SIG-M5 treated with dmso at 0.1 percent for 504 hours (cell line): ENCODE results near the gene PRDM12.

Source experiments
- DNase-seq: peaks from one replicate; lab custom pipeline; 2025; ENCODE audit not compliant: unreplicated experiment; lab: John Stamatoyannopoulos, UW

PRDM12 gene

GRCh38 chr9:130687615-130688014, 23.2 kb downstream of the PRDM12 start:
- DNase-seq, result no peak

GRCh38 chr9:130688072-130688471, 23.7 kb downstream of the PRDM12 start:
- DNase-seq, result no peak

- DNase-seq, result no peak
Observed at GRCh38 chr9:130689572-130689936, 25.2 kb downstream of the PRDM12 start.

- peak; percentile 84 for DNase-seq
Observed at GRCh38 chr9:130689937-130690700, 25.7 kb downstream of the PRDM12 start.

- DNase-seq, result no peak
Observed at GRCh38 chr9:130692321-130692720, 27.9 kb downstream of the PRDM12 start.

GRCh38 chr9:130693101-130693425, 28.7 kb downstream of the PRDM12 start:
- DNase-seq, result no peak

GRCh38 chr9:130693426-130694191, 29.2 kb downstream of the PRDM12 start, which contains the start of gene EXOSC2:
TSS of gene EXOSC2 (plus strand) at chr9:130693780. CDS start at chr9:130693792, 12 bp downstream.
- peak; percentile 95 for DNase-seq

GRCh38 chr9:130694205-130694604, 29.8 kb downstream of the PRDM12 start:
- peak; percentile 37 for DNase-seq

GRCh38 chr9:130696139-130696650, 31.8 kb downstream of the PRDM12 start:
- no peak for DNase-seq

- DNase-seq, result no peak
Observed at GRCh38 chr9:130696996-130697395, 32.6 kb downstream of the PRDM12 start.

- no peak for DNase-seq
Observed at GRCh38 chr9:130698514-130698913, 34.1 kb downstream of the PRDM12 start.

GRCh38 chr9:130699047-130699446, 34.7 kb downstream of the PRDM12 start:
- peak; percentile 56 for DNase-seq

GRCh38 chr9:130701059-130702022, 36.9 kb downstream of the PRDM12 start:
- peak; percentile 56 for DNase-seq

GRCh38 chr9:130703501-130703900, 39.1 kb downstream of the PRDM12 start:
- no peak for DNase-seq

- DNase-seq, result peak; percentile 37
Observed at GRCh38 chr9:130707225-130707976, 43.0 kb downstream of the PRDM12 start.

GRCh38 chr9:130710822-130711352, 46.5 kb downstream of the PRDM12 start:
- no peak for DNase-seq

GRCh38 chr9:130711469-130711868, 47.1 kb downstream of the PRDM12 start:
- DNase-seq, result no peak

GRCh38 chr9:130712564-130713285, 48.3 kb downstream of the PRDM12 start:
- peak; percentile 96 for DNase-seq

- DNase-seq, result no peak
Observed at GRCh38 chr9:130713286-130713960, 49.0 kb downstream of the PRDM12 start.
